ENCODE measurements around the gene SMAD4. TPM values are rescaled to one million over a fixed set of nuclear protein-coding genes. Genes with fewer than 3 reads are reported as not detected.

The SMAD4 gene
- total RNA-seq, 2 donors from 2014 or later: 66.7 to 78.6 TPM

- peaks cover 5% of the 10 kb centered on the region for H3K36me3 Mint-ChIP-seq (ENCODE audit: low read depth)
- H3K27ac Mint-ChIP-seq: no peak overlapping the region
- ATAC-seq (no peak), DNase-seq (no peak)
- no peaks in the 10 kb centered on the region for H3K9me3 ChIP-seq (ENCODE audit: control insufficient read depth, low read length, poor library complexity, severe bottlenecking)
- no peaks in the 10 kb centered on the region for H3K27me3 Mint-ChIP-seq
- H3K4me1 Mint-ChIP-seq: peaks cover 5% of the 10 kb centered on the region
- H3K4me3 Mint-ChIP-seq: no peak overlapping the region
Observed at GRCh38 chr18:51064256-51064655, 34.2 kb downstream of the SMAD4 start.

GRCh38 chr18:51066273-51066672, 36.3 kb downstream of the SMAD4 start:
- ATAC-seq (no peak), DNase-seq (no peak)
- Mint-ChIP-seq H3K27ac (no peak overlapping the region), H3K36me3 (ENCODE audit: low read depth) (peaks cover 4% of the 10 kb centered on the region), H3K4me1 (peaks cover 9% of the 10 kb centered on the region), H3K27me3 (no peaks in the 10 kb centered on the region), H3K4me3 (no peak overlapping the region)
- H3K9me3 ChIP-seq (ENCODE audit: control insufficient read depth, low read length, poor library complexity, severe bottlenecking): no peaks in the 10 kb centered on the region

GRCh38 chr18:51068105-51068504, 38.1 kb downstream of the SMAD4 start:
- peaks cover 2% of the 10 kb centered on the region for H3K36me3 Mint-ChIP-seq (ENCODE audit: low read depth)
- no peak overlapping the region for H3K4me3 Mint-ChIP-seq
- no peaks in the 10 kb centered on the region for H3K27me3 Mint-ChIP-seq
- no peaks in the 10 kb centered on the region for H3K9me3 ChIP-seq (ENCODE audit: control insufficient read depth, low read length, poor library complexity, severe bottlenecking)
- H3K4me1 Mint-ChIP-seq: peaks cover 13% of the 10 kb centered on the region
- ATAC-seq (no peak), DNase-seq (no peak)
- H3K27ac Mint-ChIP-seq: no peak overlapping the region

- peaks cover 20% of the 10 kb centered on the region for H3K4me1 Mint-ChIP-seq
- no peak overlapping the region for H3K4me3 Mint-ChIP-seq
- H3K36me3 Mint-ChIP-seq (ENCODE audit: low read depth): peaks cover 2% of the 10 kb centered on the region
- no peak for DNase-seq
- no peaks in the 10 kb centered on the region for H3K27me3 Mint-ChIP-seq
- H3K9me3 ChIP-seq (ENCODE audit: control insufficient read depth, low read length, poor library complexity, severe bottlenecking): no peaks in the 10 kb centered on the region
- H3K27ac Mint-ChIP-seq: no peak overlapping the region
- ATAC-seq: no peak
Observed at GRCh38 chr18:51069885-51070284, 39.9 kb downstream of the SMAD4 start.

- Mint-ChIP-seq H3K36me3 (ENCODE audit: low read depth) (peaks cover 2% of the 10 kb centered on the region), H3K4me1 (peaks cover 22% of the 10 kb centered on the region), H3K4me3 (no peak overlapping the region), H3K27me3 (no peaks in the 10 kb centered on the region), H3K27ac (no peak overlapping the region)
- ATAC-seq: no peak
- H3K9me3 ChIP-seq (ENCODE audit: control insufficient read depth, low read length, poor library complexity, severe bottlenecking): no peaks in the 10 kb centered on the region
- no peak for DNase-seq
Observed at GRCh38 chr18:51070545-51070944, 40.5 kb downstream of the SMAD4 start.

GRCh38 chr18:51072586-51073313, 42.7 kb downstream of the SMAD4 start:
- ATAC-seq: no peak
- no peaks in the 10 kb centered on the region for H3K9me3 ChIP-seq (ENCODE audit: control insufficient read depth, low read length, poor library complexity, severe bottlenecking)
- Mint-ChIP-seq H3K27ac (no peak overlapping the region), H3K27me3 (no peaks in the 10 kb centered on the region), H3K4me1 (peaks cover 24% of the 10 kb centered on the region), H3K4me3 (no peak overlapping the region), H3K36me3 (ENCODE audit: low read depth) (peaks cover 2% of the 10 kb centered on the region)
- no peak for DNase-seq

GRCh38 chr18:51074605-51075004, 44.6 kb downstream of the SMAD4 start:
- no peak overlapping the region for H3K4me3 Mint-ChIP-seq
- no peak for DNase-seq
- H3K27ac Mint-ChIP-seq: peak overlapping the region; percentile 76
- peaks cover 2% of the 10 kb centered on the region for H3K36me3 Mint-ChIP-seq (ENCODE audit: low read depth)
- peaks cover 22% of the 10 kb centered on the region for H3K4me1 Mint-ChIP-seq
- no peak for ATAC-seq
- H3K27me3 Mint-ChIP-seq: no peaks in the 10 kb centered on the region
- no peaks in the 10 kb centered on the region for H3K9me3 ChIP-seq (ENCODE audit: control insufficient read depth, low read length, poor library complexity, severe bottlenecking)

GRCh38 chr18:51076503-51076902, 46.5 kb downstream of the SMAD4 start:
- H3K36me3 Mint-ChIP-seq (ENCODE audit: low read depth): peaks cover 2% of the 10 kb centered on the region
- no peak overlapping the region for H3K27ac Mint-ChIP-seq
- H3K27me3 Mint-ChIP-seq: no peaks in the 10 kb centered on the region
- DNase-seq (no peak), ATAC-seq (no peak)
- H3K9me3 ChIP-seq (ENCODE audit: control insufficient read depth, low read length, poor library complexity, severe bottlenecking): no peaks in the 10 kb centered on the region
- peaks cover 21% of the 10 kb centered on the region for H3K4me1 Mint-ChIP-seq
- H3K4me3 Mint-ChIP-seq: no peak overlapping the region

GRCh38 chr18:51077217-51077616, 47.2 kb downstream of the SMAD4 start:
- H3K4me1 Mint-ChIP-seq: peaks cover 16% of the 10 kb centered on the region
- H3K27me3 Mint-ChIP-seq: no peaks in the 10 kb centered on the region
- no peak overlapping the region for H3K27ac Mint-ChIP-seq
- H3K9me3 ChIP-seq (ENCODE audit: control insufficient read depth, low read length, poor library complexity, severe bottlenecking): no peaks in the 10 kb centered on the region
- no peak for ATAC-seq
- DNase-seq: no peak
- no peak overlapping the region for H3K4me3 Mint-ChIP-seq
- peaks cover 2% of the 10 kb centered on the region for H3K36me3 Mint-ChIP-seq (ENCODE audit: low read depth)

GRCh38 chr18:51078026-51078425, 48.0 kb downstream of the SMAD4 start:
- DNase-seq (no peak), ATAC-seq (no peak)
- Mint-ChIP-seq H3K27me3 (no peaks in the 10 kb centered on the region), H3K4me1 (peaks cover 16% of the 10 kb centered on the region), H3K4me3 (no peak overlapping the region), H3K36me3 (ENCODE audit: low read depth) (peaks cover 2% of the 10 kb centered on the region), H3K27ac (no peak overlapping the region)
- no peaks in the 10 kb centered on the region for H3K9me3 ChIP-seq (ENCODE audit: control insufficient read depth, low read length, poor library complexity, severe bottlenecking)

- no peaks in the 10 kb centered on the region for H3K27me3 Mint-ChIP-seq
- H3K4me3 Mint-ChIP-seq: no peak overlapping the region
- H3K4me1 Mint-ChIP-seq: peaks cover 2% of the 10 kb centered on the region
- H3K36me3 Mint-ChIP-seq (ENCODE audit: low read depth): peaks cover 5% of the 10 kb centered on the region
- H3K9me3 ChIP-seq (ENCODE audit: control insufficient read depth, low read length, poor library complexity, severe bottlenecking): peaks cover 2% of the 10 kb centered on the region
- no peak for ATAC-seq
- no peak for DNase-seq
- peak overlapping the region; percentile 0 for H3K27ac Mint-ChIP-seq
Observed at GRCh38 chr18:51082571-51083267, 52.7 kb downstream of the SMAD4 start.

GRCh38 chr18:51083398-51083797, 53.4 kb downstream of the SMAD4 start:
- ATAC-seq: no peak
- peaks cover 6% of the 10 kb centered on the region for H3K36me3 Mint-ChIP-seq (ENCODE audit: low read depth)
- no peak for DNase-seq
- peaks cover 2% of the 10 kb centered on the region for H3K4me1 Mint-ChIP-seq
- H3K27me3 Mint-ChIP-seq: no peaks in the 10 kb centered on the region
- H3K9me3 ChIP-seq (ENCODE audit: control insufficient read depth, low read length, poor library complexity, severe bottlenecking): peaks cover 3% of the 10 kb centered on the region
- H3K4me3 Mint-ChIP-seq: no peak overlapping the region
- H3K27ac Mint-ChIP-seq: peak overlapping the region; percentile 0

GRCh38 chr18:51088410-51088809, 58.4 kb downstream of the SMAD4 start:
- Mint-ChIP-seq H3K4me1 (no peaks in the 10 kb centered on the region), H3K27me3 (no peaks in the 10 kb centered on the region), H3K4me3 (no peak overlapping the region), H3K36me3 (ENCODE audit: low read depth) (peaks cover 4% of the 10 kb centered on the region), H3K27ac (no peak overlapping the region)
- peaks cover 5% of the 10 kb centered on the region for H3K9me3 ChIP-seq (ENCODE audit: control insufficient read depth, low read length, poor library complexity, severe bottlenecking)
- DNase-seq (no peak), ATAC-seq (no peak)

- no peak for DNase-seq
- no peak for ATAC-seq
- H3K27ac Mint-ChIP-seq: no peak overlapping the region
- peaks cover 2% of the 10 kb centered on the region for H3K36me3 Mint-ChIP-seq (ENCODE audit: low read depth)
- no peak overlapping the region for H3K4me3 Mint-ChIP-seq
- no peaks in the 10 kb centered on the region for H3K4me1 Mint-ChIP-seq
- no peaks in the 10 kb centered on the region for H3K27me3 Mint-ChIP-seq
- H3K9me3 ChIP-seq (ENCODE audit: control insufficient read depth, low read length, poor library complexity, severe bottlenecking): peaks cover 5% of the 10 kb centered on the region
Observed at GRCh38 chr18:51089691-51090090, 59.7 kb downstream of the SMAD4 start.
